Mesendoderm (in vitro differentiated cells): ENCODE data around the gene STKLD1.

Experiments
- DNase-seq: peaks from one replicate; pipeline ENCODE4 v3.0.0; 2013
- H2AK5ac ChIP-seq: 2 replicates; pipeline ENCODE4 v1.6.1; 2013; ENCODE audit warnings: low read length, inconsistent platforms
- H2BK120ac ChIP-seq: 2 replicates; pipeline ENCODE4 v1.6.1; 2013; ENCODE audit warnings: low read depth, mild to moderate bottlenecking, low read length, moderate library complexity, mixed read lengths
- H2BK15ac ChIP-seq: replicated peaks from 2 replicates; pipeline ENCODE4 v1.6.1; 2013; ENCODE audit warnings: low read depth, mild to moderate bottlenecking, moderate library complexity
- H2BK5ac ChIP-seq: 2 replicates; pipeline ENCODE4 v1.6.1; 2013; ENCODE audit warnings: low read length, inconsistent platforms
- H3K18ac ChIP-seq: 2 replicates; pipeline ENCODE4 v1.6.1; 2013; ENCODE audit warnings: mild to moderate bottlenecking, low read length, mixed read lengths
- H3K23ac ChIP-seq: one replicate; pipeline ENCODE4 v1.6.1; 2013; ENCODE audit warnings: low read length
- H3K27ac ChIP-seq: 2 replicates; pipeline ENCODE4 v1.5.1; 2013; ENCODE audit warnings: low read depth, mild to moderate bottlenecking, inconsistent platforms, low read length, moderate library complexity
- H3K27me3 ChIP-seq: 2 replicates; pipeline ENCODE4 v1.6.1; 2013; ENCODE audit warnings: low read length, control low read depth, mild to moderate bottlenecking, inconsistent platforms; ENCODE audit not compliant: insufficient read depth, poor library complexity
- H3K36me3 ChIP-seq: 2 replicates; pipeline ENCODE4 v1.6.1; 2013; ENCODE audit warnings: low read length, inconsistent platforms; ENCODE audit not compliant: control insufficient read depth, insufficient read depth
- H3K4ac ChIP-seq: one replicate; pipeline ENCODE4 v1.6.1; 2013; ENCODE audit warnings: low read depth, mild to moderate bottlenecking, low read length, moderate library complexity
- H3K4me1 ChIP-seq: 2 replicates; pipeline ENCODE4 v1.6.1; 2013; ENCODE audit warnings: low read depth, low read length, inconsistent platforms; ENCODE audit not compliant: control insufficient read depth
- H3K4me2 ChIP-seq: 2 replicates; pipeline ENCODE4 v1.6.1; 2013; ENCODE audit warnings: low read length
- H3K4me3 ChIP-seq: 2 replicates; pipeline ENCODE4 v1.5.1; 2013; ENCODE audit warnings: mild to moderate bottlenecking, low read length
- H3K56ac ChIP-seq: one replicate; pipeline ENCODE4 v1.6.1; 2013; ENCODE audit warnings: low read length
- H3K79me1 ChIP-seq: 2 replicates; pipeline ENCODE4 v1.6.1; 2013; ENCODE audit warnings: low read length, inconsistent platforms
- H3K79me2 ChIP-seq: 2 replicates; pipeline ENCODE4 v1.6.1; 2013; ENCODE audit warnings: mild to moderate bottlenecking, low read length; ENCODE audit not compliant: control insufficient read depth, insufficient read depth
- H3K9ac ChIP-seq: 2 replicates; pipeline ENCODE4 v1.6.1; 2013; ENCODE audit warnings: low read length, inconsistent platforms
- H4K5ac ChIP-seq: one replicate; pipeline ENCODE4 v1.6.1; 2013; ENCODE audit warnings: low read length
- H4K8ac ChIP-seq: one replicate; pipeline ENCODE4 v1.6.1; 2013; ENCODE audit warnings: low read depth, mild to moderate bottlenecking, control low read depth, low read length, moderate library complexity
- WGBS: extraction: QIAGEN DNeasy Blood & Tissue Kit; methylation state at CpG from one replicate; pipeline ENCODE4 v1.1.7; 2013; ENCODE audit warnings: low lambda C conversion rate, missing lambda C conversion rate; ENCODE audit not compliant: insufficient coverage; ENCODE audit errors: extremely low coverage; 5-methylcytosine and 5-hydroxymethylcytosine counted together

STKLD1 gene

DNA sequence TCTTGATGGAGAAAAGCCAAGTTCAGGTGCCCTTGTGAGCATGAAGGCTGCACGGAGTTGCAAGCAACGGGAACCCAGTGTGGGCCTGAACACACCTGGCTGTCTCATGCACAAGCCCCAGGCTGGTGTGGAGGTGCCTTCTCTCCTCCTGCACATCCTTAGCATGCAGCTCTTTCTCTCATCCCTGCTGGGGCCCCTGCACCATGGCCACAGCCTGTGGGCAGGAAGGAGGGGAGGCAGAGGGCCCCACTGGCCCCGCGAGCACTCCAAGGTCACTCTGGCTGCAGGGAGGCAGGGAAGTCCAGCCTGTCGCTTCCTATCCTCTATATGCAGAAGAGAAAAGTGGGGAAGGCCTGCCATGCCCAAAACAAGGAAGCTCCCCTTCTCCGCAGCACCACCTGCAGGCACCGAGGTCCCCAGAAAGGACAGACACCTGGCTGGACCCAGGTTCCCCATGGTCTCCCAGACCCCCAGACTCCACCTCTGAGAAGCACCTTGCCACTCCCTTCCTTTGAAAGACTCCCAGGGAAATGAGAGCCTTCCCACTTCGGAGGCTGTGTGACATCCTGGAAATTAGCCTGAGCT is 18.6 kb downstream of the STKLD1 start:
- H3K4me3 ChIP-seq: no peak overlapping the region
- no peaks in the 10 kb centered on the region for H3K4me1 ChIP-seq
- no peak overlapping the region for H3K4me2 ChIP-seq
- no peak overlapping the region for H3K9ac ChIP-seq
- H3K23ac ChIP-seq: no peak overlapping the region
- H2BK15ac ChIP-seq: no peak overlapping the region
- WGBS: no CpG with 5 or more reads among the region's 8 CpGs
- H3K27ac ChIP-seq: no peak overlapping the region
- no peak overlapping the region for H3K18ac ChIP-seq
- H4K8ac ChIP-seq: no peak overlapping the region
- no peaks in the 10 kb centered on the region for H3K79me2 ChIP-seq
- no peak overlapping the region for H4K5ac ChIP-seq
- H3K27me3 ChIP-seq: no peaks in the 10 kb centered on the region
- H2AK5ac ChIP-seq: no peak overlapping the region
- H3K36me3 ChIP-seq: no peaks in the 10 kb centered on the region
- no peak overlapping the region for H3K4ac ChIP-seq
- H2BK5ac ChIP-seq: no peak overlapping the region
- H3K56ac ChIP-seq: no peak overlapping the region
- no peak for DNase-seq
- H3K79me1 ChIP-seq: no peaks in the 10 kb centered on the region
- no peak overlapping the region for H2BK120ac ChIP-seq

- Histone ChIP-seq H3K4me2 (no peak overlapping the region), H3K79me2 (no peaks in the 10 kb centered on the region), H3K23ac (no peak overlapping the region), H2AK5ac (no peak overlapping the region), H2BK15ac (no peak overlapping the region), H4K8ac (no peak overlapping the region), H3K27me3 (no peaks in the 10 kb centered on the region), H3K36me3 (no peaks in the 10 kb centered on the region), H3K18ac (no peak overlapping the region), H3K27ac (no peak overlapping the region), H4K5ac (no peak overlapping the region), H3K79me1 (no peaks in the 10 kb centered on the region), H2BK120ac (no peak overlapping the region), H3K4me1 (no peaks in the 10 kb centered on the region), H3K56ac (no peak overlapping the region), H3K4me3 (no peak overlapping the region), H3K4ac (no peak overlapping the region), H2BK5ac (no peak overlapping the region), H3K9ac (no peak overlapping the region)
- peak; percentile 69 for DNase-seq
- WGBS: no CpG with 5 or more reads among the region's 14 CpGs
Measured at GRCh38 chr9:133396952-133397351, 20.8 kb downstream of the STKLD1 start.

DNA sequence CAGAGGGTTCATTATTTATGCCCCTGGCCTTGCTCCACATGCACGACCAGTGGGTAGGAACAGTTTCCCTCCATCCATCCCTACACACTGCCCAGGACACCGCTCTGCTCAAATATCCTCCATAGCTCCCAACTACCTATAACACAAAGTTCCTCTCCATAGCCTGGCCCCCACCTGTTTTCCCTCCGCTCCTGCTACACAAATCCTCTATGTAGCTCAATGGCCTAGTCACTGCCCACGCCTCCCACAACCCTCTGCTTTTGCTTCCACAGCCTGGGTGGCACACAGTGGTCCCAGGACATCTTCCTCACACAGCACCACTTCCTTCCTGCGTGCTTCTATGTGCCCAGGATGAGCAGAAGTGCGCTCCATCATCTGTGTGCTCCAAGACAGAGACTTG is 21.2 kb downstream of the STKLD1 start:
- Histone ChIP-seq H3K27ac (no peak overlapping the region), H3K36me3 (no peaks in the 10 kb centered on the region), H3K18ac (no peak overlapping the region), H3K4me3 (no peak overlapping the region), H3K4me1 (no peaks in the 10 kb centered on the region), H3K27me3 (no peaks in the 10 kb centered on the region), H3K9ac (no peak overlapping the region), H2BK5ac (no peak overlapping the region), H3K79me2 (no peaks in the 10 kb centered on the region), H3K79me1 (no peaks in the 10 kb centered on the region), H4K8ac (no peak overlapping the region), H3K56ac (no peak overlapping the region), H4K5ac (no peak overlapping the region), H3K4me2 (no peak overlapping the region), H2BK15ac (no peak overlapping the region), H3K4ac (no peak overlapping the region), H2AK5ac (no peak overlapping the region), H3K23ac (no peak overlapping the region), H2BK120ac (no peak overlapping the region)
- WGBS: no CpG with 5 or more reads among the region's 6 CpGs
- DNase-seq: no peak

GRCh38 chr9:133397895-133398294 is 21.7 kb downstream of the STKLD1 start:
- no peaks in the 10 kb centered on the region for H3K79me1 ChIP-seq
- H2BK120ac ChIP-seq: no peak overlapping the region
- H3K4ac ChIP-seq: no peak overlapping the region
- H3K27ac ChIP-seq: no peak overlapping the region
- H2BK15ac ChIP-seq: no peak overlapping the region
- H2BK5ac ChIP-seq: no peak overlapping the region
- H3K18ac ChIP-seq: no peak overlapping the region
- H3K36me3 ChIP-seq: no peaks in the 10 kb centered on the region
- no peak overlapping the region for H3K9ac ChIP-seq
- DNase-seq: no peak
- H4K8ac ChIP-seq: no peak overlapping the region
- H3K4me1 ChIP-seq: no peaks in the 10 kb centered on the region
- no peak overlapping the region for H4K5ac ChIP-seq
- no peaks in the 10 kb centered on the region for H3K27me3 ChIP-seq
- H3K79me2 ChIP-seq: no peaks in the 10 kb centered on the region
- no peak overlapping the region for H3K4me3 ChIP-seq
- H3K23ac ChIP-seq: no peak overlapping the region
- no peak overlapping the region for H3K56ac ChIP-seq
- no CpG with 5 or more reads among the region's 9 CpGs for WGBS
- no peak overlapping the region for H2AK5ac ChIP-seq
- no peak overlapping the region for H3K4me2 ChIP-seq

DNA sequence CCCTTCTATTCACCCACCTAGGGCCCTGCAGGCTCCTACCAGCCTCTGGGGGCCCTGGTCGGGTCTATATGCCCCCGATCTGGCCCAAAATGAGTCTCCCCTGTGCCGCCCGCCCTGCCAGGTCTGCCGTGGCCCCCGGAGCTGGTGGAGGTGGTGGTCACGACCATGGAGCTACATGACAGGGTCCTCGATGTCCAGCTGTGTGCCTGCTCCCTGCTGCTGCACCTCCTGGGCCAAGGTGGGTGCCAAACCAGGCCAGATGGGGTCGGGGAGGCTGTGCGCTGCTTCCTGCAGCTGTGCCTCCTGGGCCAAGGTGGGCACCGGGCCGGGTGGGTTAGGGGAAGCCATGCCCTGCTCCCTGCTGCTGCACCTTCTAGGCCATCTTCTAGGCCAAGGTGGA is 24.1 kb downstream of the STKLD1 start:
- H4K5ac ChIP-seq: no peak overlapping the region
- no peak overlapping the region for H3K23ac ChIP-seq
- no peak overlapping the region for H3K4ac ChIP-seq
- H2BK5ac ChIP-seq: no peak overlapping the region
- no peaks in the 10 kb centered on the region for H3K4me1 ChIP-seq
- H3K56ac ChIP-seq: no peak overlapping the region
- H3K27me3 ChIP-seq: no peaks in the 10 kb centered on the region
- H3K18ac ChIP-seq: no peak overlapping the region
- H3K4me3 ChIP-seq: no peak overlapping the region
- no peak overlapping the region for H2AK5ac ChIP-seq
- H3K36me3 ChIP-seq: peaks cover 2% of the 10 kb centered on the region
- no peak overlapping the region for H2BK120ac ChIP-seq
- no peak overlapping the region for H3K27ac ChIP-seq
- DNase-seq: no peak
- no peak overlapping the region for H4K8ac ChIP-seq
- no peak overlapping the region for H3K9ac ChIP-seq
- H3K4me2 ChIP-seq: no peak overlapping the region
- H3K79me2 ChIP-seq: no peaks in the 10 kb centered on the region
- no peaks in the 10 kb centered on the region for H3K79me1 ChIP-seq
- no CpG with 5 or more reads among the region's 12 CpGs for WGBS
- H2BK15ac ChIP-seq: no peak overlapping the region

DNA sequence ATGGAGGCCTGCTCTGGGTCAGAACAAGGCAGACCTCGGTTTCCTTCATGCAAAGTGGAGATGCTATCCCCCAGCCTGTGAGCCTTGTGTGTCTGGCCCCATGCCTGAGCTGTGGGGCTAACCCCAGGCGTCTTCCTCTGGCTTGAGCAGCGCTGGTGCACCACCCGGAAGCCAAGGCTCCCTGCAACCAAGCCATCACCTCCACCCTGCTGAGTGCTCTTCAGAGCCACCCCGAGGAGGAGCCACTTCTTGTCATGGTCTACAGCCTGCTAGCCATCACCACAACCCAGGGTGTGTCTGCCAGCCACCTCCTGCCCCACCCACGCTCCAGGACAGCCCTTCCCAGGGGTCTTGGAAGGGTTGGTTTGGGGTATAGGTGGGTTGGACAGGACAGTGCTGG is 25.4 kb downstream of the STKLD1 start:
- Histone ChIP-seq H2BK120ac (no peak overlapping the region), H3K18ac (no peak overlapping the region), H3K79me1 (no peaks in the 10 kb centered on the region)

More for the DNA sequence above, 25.4 kb downstream of the STKLD1 start:
- WGBS: no CpG with 5 or more reads among the region's 6 CpGs
- Histone ChIP-seq H3K27me3 (no peaks in the 10 kb centered on the region), H3K79me2 (no peaks in the 10 kb centered on the region), H2BK15ac (no peak overlapping the region), H3K36me3 (peaks cover 5% of the 10 kb centered on the region), H3K4ac (no peak overlapping the region), H3K4me1 (no peaks in the 10 kb centered on the region), H2AK5ac (no peak overlapping the region), H3K27ac (no peak overlapping the region), H3K4me2 (no peak overlapping the region), H4K8ac (no peak overlapping the region), H3K9ac (no peak overlapping the region), H3K4me3 (no peak overlapping the region), H2BK5ac (no peak overlapping the region), H3K56ac (no peak overlapping the region), H4K5ac (no peak overlapping the region), H3K23ac (no peak overlapping the region)
- no peak for DNase-seq
